Hindlimb muscle (tissue), 1 donor: ENCODE results near the gene C19orf47. TPM values are rescaled to one million over a fixed set of nuclear protein-coding genes. Genes with fewer than 3 reads are reported as not detected.

Experiments used
- DNase-seq: peaks from one replicate; pipeline ENCODE4 v3.0.0-alpha.2; 2013
- polyA plus RNA-seq: library from polyadenylated mRNA; unstranded; fragments of 120-200 nt; gene quantifications from one replicate; pipeline ENCODE4 v1.2.1, GENCODE V29; 2013; ENCODE audit not compliant: insufficient read length

C19orf47 gene, protein sequence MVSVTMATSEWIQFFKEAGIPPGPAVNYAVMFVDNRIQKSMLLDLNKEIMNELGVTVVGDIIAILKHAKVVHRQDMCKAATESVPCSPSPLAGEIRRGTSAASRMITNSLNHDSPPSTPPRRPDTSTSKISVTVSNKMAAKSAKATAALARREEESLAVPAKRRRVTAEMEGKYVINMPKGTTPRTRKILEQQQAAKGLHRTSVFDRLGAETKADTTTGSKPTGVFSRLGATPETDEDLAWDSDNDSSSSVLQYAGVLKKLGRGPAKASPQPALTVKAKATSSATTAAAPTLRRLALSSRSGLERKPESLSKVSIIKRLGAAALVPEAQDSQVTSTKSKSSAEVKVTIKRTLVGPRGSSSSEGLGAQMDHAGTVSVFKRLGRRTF
- 106 TPM for polyA plus RNA-seq

DNA sequence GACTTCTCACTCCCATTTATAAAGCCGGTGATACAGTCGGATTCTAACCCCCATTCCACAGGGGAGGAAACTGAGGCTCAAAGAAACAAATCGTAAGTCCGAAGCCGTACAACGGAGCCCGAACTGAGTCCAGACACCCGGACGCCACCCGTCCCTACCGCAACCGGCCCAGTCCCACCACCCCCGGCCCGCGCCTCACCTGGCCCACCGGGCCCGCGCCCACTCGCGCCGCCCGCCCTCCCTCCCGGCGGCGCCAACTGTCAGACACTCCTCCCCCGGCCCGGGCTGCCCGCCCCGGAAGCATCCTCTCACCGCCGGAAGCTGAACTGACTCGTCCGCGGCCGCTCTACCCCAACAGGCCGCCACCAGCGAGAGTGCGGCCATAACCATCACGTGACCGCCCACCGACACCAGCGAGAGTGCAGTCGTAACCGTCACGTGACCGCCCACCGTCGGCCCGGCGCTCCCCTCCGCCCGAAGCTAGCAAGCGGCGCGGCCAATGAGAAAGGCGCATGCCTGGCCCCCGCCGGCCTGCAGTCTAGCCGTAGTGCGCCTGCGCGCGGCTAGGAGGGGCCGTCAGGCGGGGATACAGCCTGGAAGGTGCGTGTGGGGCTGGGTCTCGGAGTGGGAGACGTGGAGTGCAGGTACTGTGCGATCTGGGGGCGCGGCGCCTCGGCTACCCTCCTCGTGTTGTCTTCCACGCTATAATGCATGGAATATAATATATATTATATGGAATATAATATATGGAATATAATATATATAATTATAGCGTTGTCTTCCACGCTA is at the start of gene C19orf47, which contains the start of gene PLD3:
Gene C19orf47 (minus strand): TSS at position 273 of the 789 bp plus-strand sequence. CDS start 6,540 bp downstream, outside the sequence.
Gene PLD3 (plus strand): TSS at position 571 of the 789 bp plus-strand sequence. CDS start 17,789 bp downstream, outside the sequence.
- peak; percentile 99 for DNase-seq

DNA sequence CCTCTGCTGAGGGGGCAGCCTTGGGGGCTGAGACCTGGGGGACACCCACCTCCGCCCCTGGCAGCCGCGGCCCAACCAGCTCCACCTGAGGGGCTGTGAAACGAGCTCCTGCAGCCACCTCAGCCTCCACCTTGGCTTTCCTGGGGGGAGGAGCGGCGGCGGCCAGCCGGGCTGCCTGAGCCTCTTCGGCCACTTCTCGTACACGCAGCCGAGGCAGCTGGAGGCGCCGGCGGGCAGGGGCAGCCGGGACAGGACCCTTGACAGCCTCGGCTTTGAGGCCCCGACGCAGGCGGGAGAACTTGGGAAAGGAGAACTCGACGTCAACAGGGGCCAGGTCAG is 49.3 kb upstream of the C19orf47 start:
- no peak for DNase-seq

DNA sequence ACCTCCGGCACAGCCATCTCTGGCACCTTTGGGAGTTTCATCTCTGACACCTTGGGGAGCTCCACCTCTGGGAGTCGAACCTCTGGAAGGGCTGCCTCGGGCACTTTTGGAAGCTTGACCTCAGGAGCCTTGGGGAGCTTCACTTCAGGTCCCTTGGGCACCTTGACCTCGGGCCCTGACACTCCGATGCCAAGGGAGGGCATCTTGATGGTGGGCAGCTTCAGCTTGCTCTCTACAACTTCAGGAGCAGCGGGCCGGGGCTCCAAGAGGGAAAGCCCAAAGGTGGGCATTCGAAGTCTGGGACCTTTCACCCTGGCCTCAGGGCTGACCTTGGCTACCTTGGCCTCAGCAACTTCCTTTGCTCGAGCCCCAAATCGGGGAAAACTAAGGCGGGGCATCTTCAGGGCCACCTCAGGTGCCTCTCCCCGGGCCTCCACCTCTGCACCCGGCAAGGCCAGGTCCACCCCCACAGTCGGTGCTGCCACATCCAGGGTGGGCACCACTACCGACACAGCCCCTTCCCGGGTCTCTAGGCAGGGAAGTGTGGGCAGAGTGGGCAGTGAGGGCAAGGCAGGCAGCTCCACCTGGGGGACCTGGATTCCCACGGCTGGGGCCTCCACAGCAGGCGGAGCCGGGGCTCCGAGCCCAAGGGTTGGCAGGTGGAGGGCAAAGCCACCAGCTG is 48.8 kb upstream of the C19orf47 start:
- no peak for DNase-seq

DNA sequence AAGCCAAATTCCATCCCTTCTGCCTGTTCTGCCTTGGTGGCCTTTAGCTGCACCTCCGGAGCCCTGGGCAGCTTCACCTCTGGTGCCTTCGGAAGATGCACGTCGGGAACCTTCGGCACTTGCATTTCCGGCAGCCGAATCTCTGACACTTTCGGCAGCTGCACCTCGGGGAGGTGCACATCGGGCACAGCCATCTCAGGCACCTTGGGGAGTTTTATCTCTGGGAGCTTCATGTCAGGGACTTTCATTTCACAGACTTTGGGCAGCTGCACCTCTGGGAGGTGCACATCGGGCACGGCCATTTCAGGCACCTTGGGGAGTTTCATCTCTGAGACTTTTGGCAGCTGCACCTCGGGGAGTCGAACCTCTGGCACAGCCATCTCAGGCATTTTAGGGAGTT is 47.8 kb upstream of the C19orf47 start:
- no peak for DNase-seq

DNA sequence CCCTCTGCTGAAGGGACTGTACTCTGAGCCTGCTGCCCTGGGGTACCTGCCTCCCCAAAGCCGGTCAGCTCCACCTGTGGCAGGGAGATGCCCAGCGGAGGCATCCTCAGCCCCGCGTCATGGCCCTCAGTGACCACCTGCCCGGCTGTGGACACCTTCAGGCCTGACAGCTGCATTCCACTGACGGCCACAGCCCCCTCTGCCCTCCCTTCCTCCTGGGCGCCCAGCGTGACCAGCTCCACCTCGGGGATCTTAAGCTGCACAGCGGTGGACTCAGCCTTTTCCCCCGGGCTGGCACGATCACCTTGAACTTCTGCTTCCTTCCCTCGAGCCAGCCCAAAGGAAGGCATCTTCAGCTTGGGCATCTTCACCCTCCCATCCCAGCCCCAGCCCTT is 46.6 kb upstream of the C19orf47 start:
- DNase-seq = no peak

DNA sequence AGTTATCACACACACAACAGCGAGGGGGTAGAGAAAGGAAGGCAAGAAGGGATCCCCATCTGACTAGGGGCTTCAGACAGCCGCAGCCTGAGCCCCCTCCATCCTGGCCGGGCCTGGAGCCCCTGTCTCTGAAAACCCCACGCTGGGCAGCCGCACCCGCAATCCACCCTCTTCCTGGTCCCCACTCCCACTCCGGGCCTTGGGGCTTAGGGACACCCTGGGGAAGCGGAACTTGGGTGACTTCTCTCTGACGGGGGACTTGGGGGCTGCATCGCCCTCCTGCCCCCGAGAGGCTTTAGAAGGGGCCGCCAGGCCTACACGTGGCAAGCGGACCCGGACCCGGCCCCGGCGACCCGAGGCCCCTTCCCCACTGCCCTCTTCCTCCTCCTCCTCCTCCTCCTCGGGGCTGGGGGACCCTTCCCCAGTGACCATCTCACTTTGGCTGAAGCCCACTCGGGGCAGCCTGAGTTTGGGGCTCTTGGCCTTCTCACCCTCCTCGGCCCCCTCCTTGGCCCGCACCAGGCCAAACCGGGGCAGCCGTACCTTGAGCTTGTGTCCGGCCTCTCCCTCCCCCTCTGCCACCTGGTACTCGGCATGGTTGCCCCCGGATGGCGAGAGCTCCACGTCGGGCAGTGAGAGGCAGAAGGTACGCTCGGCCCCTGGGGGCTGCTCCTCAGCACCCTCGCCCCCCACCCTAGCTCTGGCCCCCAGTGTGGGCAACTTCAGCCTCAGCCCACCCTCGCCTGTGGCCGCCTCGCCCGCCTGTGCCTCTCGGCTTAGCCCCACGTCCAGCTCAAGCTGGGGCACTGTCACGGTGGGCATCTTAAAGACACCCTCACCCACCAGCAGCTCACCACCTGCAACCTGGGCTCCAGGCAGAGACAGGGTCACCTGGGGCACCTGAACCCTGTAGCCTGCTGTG is 46.0 kb upstream of the C19orf47 start:
- DNase-seq = no peak

DNA sequence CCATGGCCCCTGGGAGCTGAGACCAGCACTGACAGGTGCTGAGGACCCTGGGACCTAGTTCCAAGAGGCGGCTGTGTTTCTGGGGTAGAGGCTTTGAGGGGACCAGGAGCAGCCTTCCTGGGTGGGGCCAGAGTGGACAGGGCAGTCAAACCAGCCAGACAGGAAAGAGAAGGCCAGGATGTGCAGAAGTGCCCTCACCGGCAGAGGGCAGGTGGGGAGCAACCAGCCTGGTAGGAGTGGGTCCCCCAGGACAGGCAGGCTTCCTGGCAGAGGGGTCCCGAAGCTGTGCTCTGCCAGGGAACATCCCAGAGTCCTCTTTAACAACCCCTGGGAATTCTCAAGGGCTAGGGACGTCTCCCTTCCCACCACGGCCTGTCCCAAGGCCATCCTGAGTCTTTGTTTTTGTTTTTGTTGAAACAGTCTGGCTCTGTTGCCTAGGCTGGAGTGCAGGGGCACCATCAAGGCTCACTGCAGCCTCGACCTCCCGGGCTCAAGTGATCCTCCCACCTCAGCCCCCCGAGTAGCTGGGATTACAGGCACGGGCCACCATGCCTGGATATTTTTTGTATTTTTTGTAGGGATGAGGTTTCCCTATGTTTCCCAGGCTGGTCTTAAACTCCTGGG is 44.8 kb upstream of the C19orf47 start:
- DNase-seq = no peak

DNA sequence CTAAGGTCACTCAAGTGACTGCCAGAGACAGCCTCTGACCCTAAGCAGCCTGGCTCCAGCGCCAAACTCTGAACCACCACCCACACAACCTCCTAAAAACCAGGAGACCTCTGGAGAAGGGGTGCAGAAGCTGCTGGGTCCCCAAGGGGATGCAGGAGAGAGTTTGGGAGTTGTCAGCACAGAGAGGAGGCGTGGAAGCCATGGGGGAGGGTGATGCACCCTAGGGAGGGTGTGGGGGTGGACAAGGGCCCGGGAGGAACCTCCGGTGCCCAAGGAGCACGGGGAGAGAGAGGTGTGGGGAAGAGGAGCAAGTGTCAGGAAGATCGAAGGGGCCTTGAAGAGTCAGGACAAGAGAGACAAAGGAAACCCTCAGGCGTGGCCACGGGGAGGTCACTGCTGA is 43.9 kb upstream of the C19orf47 start:
- DNase-seq = no peak

DNA sequence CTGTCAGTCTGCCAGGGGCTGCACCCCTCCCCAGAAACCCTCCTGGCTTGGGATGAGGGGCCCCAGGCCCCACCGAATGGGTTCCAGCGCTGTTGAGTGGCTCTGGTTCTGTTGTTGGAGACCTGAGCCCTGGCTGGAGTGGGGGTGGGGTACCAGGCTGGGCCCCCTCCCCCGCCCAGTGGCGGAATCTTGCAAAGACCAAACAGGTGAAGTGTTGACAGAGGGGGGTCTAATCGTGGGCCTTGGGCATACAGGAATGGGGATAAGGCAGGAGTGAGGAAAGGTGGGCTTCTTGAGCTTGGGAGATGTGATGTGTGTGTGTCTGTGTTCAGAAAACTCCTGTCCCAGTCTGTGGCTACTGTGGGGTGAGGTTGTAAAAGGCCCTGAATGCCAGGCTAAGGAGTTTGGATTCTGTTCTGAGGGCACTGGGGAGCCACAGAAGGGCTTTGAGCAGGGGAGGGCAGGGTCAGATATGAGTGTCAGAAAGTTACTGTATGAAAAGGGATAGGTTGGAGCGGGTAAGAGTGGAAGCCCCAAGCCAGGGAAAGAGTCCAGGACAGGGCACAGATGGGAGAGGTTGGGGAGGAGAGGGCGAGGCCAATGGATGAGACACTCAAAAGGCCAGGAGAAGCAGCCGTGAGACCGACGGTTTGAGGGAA is 42.0 kb upstream of the C19orf47 start, which contains the start of gene HIPK4:
Gene HIPK4 (minus strand): TSS at position 98 of the 659 bp plus-strand sequence. CDS start 279 bp downstream, outside the sequence.
- no peak for DNase-seq

DNA sequence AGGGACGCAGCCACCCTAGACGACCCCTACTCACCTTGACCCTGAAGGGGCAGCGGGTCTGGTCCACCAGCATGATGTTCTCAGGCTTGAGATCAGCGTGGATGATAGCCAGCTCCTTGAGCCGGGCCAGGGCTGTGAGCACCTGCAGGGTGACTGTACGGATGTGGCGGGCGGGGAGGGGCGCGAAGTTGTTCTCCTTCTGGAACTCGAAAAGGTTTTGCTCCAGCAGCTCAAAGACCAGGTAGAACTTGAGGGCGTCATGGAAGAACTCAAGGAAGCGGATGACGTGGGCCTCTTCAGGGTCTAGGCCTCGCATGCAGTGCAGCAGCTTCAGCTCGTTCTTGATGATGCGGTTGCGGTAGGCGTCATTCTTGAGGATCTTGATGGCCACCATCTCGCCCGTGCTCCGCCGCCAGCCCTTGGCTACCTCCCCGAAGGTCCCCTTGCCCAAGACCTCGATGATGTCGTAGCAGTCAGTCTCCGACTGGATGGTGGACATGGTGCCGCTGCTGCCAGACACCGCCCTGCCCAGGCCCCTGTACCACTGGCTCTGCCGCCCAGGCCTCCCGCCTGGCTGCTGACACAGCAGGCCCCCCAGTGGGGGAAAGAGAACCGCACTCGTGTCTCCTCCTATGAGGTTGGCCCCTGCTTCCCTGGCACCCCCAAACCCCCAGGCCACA is 41.3 kb upstream of the C19orf47 start:
- DNase-seq = no peak

DNA sequence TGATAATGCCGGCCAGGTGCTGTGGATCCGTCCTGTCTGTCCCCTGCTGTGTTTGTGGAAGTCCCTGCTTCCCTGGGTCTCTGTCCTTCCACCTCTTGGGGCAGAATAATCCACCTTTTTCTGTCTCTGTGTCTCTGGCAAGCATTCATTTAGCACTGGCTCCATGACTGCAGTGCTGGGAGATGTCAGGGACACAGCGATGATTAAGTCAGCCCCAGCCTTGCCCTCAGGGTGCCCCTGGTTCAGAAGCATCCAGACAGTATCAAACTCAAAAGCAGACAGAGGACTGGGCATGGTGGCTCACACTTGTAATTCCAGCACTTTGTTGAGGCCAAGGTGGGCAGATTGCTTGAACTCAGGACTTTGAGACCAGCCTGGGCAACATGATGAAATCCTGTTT is 40.3 kb upstream of the C19orf47 start:
- DNase-seq = no peak

DNA sequence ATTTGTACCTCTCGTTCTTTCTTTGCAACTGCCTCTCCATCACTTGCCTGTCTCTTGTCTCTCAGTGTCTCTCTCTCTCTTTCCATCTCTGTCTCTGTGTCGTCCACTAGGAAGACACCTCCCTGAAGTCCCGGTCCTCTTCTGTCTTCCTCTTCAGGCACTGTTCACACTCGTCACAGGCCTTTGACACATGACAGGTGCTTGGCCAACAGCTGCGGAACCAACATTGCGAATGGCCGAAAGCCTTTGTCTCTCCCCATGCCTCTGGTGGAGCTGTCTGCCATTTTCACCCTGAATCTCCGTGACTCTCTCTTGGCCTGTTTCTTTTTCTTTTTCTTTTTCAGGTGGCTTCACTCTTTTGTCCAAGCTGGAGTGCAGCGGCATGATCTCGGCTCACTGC is 39.0 kb upstream of the C19orf47 start:
- no peak for DNase-seq

DNA sequence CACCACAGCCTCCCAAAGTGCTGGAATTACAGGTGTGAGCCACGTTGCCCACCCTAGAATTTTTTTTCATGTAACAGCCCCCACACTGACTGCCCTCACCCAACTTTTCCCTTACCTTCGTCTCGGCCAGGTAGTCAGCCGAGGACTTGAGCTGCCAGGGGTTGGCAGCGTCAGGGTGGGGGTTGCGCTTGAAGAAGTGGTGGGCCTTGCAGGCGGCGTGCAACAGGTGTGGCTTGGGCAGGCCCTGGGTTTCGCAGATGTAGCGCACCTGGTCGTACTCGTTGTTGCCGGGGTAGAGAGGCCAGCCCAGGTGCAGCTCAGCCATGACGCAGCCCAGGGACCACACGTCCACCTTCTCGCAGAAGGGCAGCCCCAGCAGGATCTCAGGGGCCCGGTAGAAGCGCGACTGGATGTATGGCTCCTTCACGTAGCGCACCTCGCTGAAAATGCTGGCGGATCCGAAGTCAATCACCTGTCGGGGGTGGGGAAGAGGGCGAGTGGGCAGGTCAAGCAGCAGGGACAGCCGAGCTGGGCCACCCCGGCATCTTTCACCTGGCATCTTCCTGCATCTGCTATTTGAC is 35.6 kb upstream of the C19orf47 start:
- no peak for DNase-seq

DNA sequence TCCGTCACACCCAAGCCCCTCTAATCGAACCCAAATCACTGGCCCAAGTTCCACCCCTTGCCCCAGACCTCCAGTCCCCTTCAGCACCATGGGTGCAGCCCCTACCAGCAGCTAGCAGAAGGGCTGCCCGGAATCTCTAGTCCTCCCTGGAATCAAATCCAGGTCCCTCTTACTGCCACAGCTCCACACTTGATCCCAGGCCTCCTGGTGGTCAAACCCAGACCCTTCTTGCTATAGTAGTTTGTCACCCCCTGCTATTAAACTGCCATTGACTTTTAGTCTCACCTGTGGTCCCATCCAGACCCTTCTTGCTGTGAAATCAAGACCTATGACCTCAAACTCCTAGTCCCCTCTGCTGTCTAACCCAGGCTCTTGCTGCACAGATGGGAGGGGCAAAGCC is 33.1 kb upstream of the C19orf47 start:
- no peak for DNase-seq

DNA sequence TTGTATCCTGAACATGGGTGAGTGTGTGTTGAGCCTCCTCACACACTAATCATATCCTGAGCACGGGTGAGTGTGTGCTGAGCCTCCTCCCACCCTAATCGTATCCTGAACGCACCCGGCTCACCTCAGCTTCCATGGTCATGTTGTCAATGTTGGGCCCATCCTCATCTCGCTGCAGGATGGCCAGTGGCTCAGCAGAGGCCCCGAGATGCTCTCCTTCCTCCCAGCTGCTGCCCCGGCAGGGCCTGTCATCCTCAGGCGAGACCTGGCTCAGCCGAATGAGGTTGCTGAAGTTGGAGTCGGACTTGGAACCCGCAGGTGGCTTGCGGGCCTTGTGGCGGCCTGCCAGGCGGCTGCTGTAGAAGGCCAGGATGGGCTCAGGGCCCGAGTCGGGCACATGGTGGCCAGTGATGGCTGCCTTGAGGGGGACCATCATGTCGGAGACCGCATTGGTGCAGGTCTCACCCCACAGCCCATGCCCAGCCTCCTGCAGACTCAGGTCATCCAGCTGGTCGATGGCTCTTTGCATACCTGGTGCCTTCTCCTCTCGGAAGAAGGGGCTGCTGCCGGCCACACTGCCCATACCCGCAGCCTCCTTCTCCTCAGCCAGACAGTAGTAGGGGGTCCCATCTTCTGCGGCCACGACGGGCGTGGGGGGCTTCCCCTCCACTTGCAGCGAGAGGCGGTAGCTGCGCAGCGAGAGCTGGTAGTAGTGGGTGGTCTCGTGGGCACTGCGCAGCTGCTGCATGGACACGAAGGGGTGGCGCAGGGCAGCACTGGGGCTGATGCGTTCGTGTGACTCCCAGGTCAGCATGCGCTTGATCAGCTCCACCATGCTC is 32.2 kb upstream of the C19orf47 start:
- no peak for DNase-seq

DNA sequence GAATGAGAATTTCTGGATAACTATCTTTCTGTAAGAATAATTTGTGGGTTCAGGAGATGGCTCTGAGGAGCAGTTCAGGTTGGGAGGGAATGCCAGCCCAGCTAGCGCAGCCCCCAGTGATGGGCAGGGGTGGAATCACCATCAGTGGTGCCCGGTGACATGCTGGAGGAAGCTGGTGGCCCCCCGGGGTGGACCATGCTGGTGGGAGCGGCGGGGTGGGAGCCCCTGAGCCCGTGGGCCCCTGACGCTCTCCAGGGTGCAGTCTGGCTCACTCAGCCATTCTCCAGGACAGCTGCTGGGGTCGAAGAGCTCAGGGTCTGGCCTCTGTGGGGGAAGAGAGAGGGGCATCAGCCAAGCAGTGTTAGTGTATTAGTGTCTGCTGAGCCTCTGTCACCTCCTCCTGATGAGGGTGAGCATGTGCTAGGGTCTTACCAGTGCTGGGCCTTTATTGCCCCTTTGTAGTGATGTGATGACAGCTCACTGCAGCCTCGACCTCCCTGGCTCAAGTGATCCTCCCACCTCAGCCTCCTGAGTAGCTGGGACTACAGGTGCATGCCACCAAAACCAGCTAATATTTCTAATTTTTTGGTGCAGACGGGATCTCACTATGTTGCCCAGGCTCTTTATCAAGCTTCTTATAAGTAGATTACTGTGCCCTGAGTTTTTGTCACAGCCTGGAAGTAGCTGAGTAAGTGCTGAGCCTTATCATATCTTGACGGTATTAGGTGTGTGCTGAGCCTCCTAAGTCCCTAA is 31.4 kb upstream of the C19orf47 start:
- no peak for DNase-seq

DNA sequence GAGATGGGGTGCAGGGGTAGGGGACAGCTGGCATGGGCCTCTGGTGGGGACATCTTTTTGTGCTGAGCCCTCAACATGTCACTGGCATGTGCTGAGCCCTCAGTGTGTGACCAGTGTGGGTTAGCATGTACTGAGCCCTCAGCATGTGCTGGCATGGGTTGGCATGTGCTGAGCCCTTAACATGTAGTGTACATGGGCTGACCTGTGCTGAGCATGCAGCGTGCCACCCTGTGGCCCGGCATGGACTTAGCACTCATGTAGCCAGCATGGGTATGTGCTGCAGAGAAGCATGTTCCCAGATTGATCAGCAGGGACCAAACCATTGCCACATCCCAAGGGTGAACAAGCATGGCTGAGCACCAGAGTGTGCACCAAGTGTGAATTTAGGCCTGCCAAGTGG is 30.3 kb upstream of the C19orf47 start:
- no peak for DNase-seq

DNA sequence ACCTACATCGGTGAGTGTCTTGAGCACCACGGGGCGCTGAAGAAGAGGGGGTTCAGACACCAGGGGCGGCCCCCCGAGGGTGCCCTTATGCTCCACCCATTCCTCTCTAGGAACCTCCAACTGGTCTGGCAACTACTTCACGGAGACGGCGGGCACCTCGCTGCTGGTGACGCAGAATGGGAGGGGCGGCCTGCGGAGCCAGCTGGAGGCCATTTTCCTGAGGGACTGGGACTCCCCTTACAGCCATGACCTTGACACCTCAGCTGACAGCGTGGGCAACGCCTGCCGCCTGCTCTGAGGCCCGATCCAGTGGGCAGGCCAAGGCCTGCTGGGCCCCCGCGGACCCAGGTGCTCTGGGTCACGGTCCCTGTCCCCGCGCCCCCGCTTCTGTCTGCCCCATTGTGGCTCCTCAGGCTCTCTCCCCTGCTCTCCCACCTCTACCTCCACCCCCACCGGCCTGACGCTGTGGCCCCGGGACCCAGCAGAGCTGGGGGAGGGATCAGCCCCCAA is 29.7 kb upstream of the C19orf47 start:
- DNase-seq = no peak
